Stimulated activated effector memory CD8-positive, alpha-beta T cell treated with anti-CD3 and anti-CD28 coated beads, Interleukin-12 subunit alpha, Interleukin-12 subunit beta, amount 100 ng/mL, for 72 hours (primary cell): ENCODE results near the gene C8G.

Experiments used
- ATAC-seq: fragments of 150-1000 bp; cut with Tn5 transposase; 2 replicates; pipeline ENCODE4 v1.10.0; 2021
- DNase-seq, 2 donors: peaks; one replicate each; pipeline ENCODE4 v3.0.0; 2021 to 2022; ENCODE audit warnings: low spot score in 2 of 2
- H3K27ac Mint-ChIP-seq: one replicate; pipeline ENCODE4 v1.8.0; 2022; ENCODE audit warnings: mild to moderate bottlenecking, mixed read lengths
- H3K36me3 Mint-ChIP-seq: one replicate; pipeline ENCODE4 v1.8.0; 2022; ENCODE audit warnings: mild to moderate bottlenecking, mixed read lengths
- H3K4me1 Mint-ChIP-seq: one replicate; pipeline ENCODE4 v1.8.0; 2022; ENCODE audit warnings: mixed read lengths
- H3K4me3 Mint-ChIP-seq: one replicate; pipeline ENCODE4 v1.8.0; 2022; ENCODE audit warnings: mild to moderate bottlenecking, mixed read lengths
- H3K9me3 Mint-ChIP-seq: one replicate; pipeline ENCODE4 v1.8.0; 2022; ENCODE audit warnings: mixed read lengths

The C8G gene

GRCh38 chr9:136952876-136953770 lies 8.1 kb downstream of the C8G start:
- Mint-ChIP-seq H3K4me3 (no peak overlapping the region), H3K36me3 (no peaks in the 10 kb centered on the region), H3K9me3 (peaks cover 5% of the 10 kb centered on the region), H3K4me1 (peaks cover 34% of the 10 kb centered on the region), H3K27ac (no peak overlapping the region)
- no peak for ATAC-seq
- DNase-seq: no peak

- Mint-ChIP-seq H3K4me3 (no peak overlapping the region), H3K27ac (no peak overlapping the region), H3K4me1 (peaks cover 41% of the 10 kb centered on the region), H3K9me3 (peaks cover 5% of the 10 kb centered on the region), H3K36me3 (no peaks in the 10 kb centered on the region)
- DNase-seq (no peak), ATAC-seq (no peak)
Observed at GRCh38 chr9:136953771-136954269, 8.8 kb downstream of the C8G start.

- Mint-ChIP-seq H3K36me3 (no peaks in the 10 kb centered on the region), H3K9me3 (peaks cover 5% of the 10 kb centered on the region), H3K4me1 (peaks cover 48% of the 10 kb centered on the region), H3K4me3 (no peak overlapping the region), H3K27ac (no peak overlapping the region)
- ATAC-seq (no peak), DNase-seq (no peak)
Observed at GRCh38 chr9:136954270-136955083, 9.4 kb downstream of the C8G start.

GRCh38 chr9:136955202-136955942 lies 10.3 kb downstream of the C8G start:
- peaks cover 5% of the 10 kb centered on the region for H3K9me3 Mint-ChIP-seq
- H3K36me3 Mint-ChIP-seq: no peaks in the 10 kb centered on the region
- no peak overlapping the region for H3K27ac Mint-ChIP-seq
- DNase-seq (no peak), ATAC-seq (no peak)
- H3K4me3 Mint-ChIP-seq: no peak overlapping the region
- peaks cover 49% of the 10 kb centered on the region for H3K4me1 Mint-ChIP-seq

- Mint-ChIP-seq H3K36me3 (no peaks in the 10 kb centered on the region), H3K4me1 (peaks cover 54% of the 10 kb centered on the region), H3K4me3 (no peak overlapping the region), H3K27ac (no peak overlapping the region), H3K9me3 (peaks cover 5% of the 10 kb centered on the region)
- DNase-seq (no peak), ATAC-seq (no peak)
Observed at GRCh38 chr9:136955943-136956335, 10.9 kb downstream of the C8G start.

- DNase-seq (no peak), ATAC-seq (no peak)
- Mint-ChIP-seq H3K36me3 (no peaks in the 10 kb centered on the region), H3K9me3 (peaks cover 5% of the 10 kb centered on the region), H3K4me1 (peaks cover 55% of the 10 kb centered on the region), H3K4me3 (no peak overlapping the region), H3K27ac (no peak overlapping the region)
Observed at GRCh38 chr9:136956604-136957003, 11.6 kb downstream of the C8G start.

GRCh38 chr9:136957461-136957860 lies 12.4 kb downstream of the C8G start:
- H3K27ac Mint-ChIP-seq: no peak overlapping the region
- no peak overlapping the region for H3K4me3 Mint-ChIP-seq

GRCh38 chr9:136957901-136958300 lies 12.9 kb downstream of the C8G start:
- H3K36me3 Mint-ChIP-seq: no peaks in the 10 kb centered on the region
- peaks cover 59% of the 10 kb centered on the region for H3K4me1 Mint-ChIP-seq
- peaks cover 5% of the 10 kb centered on the region for H3K9me3 Mint-ChIP-seq
- no peak for ATAC-seq
- DNase-seq: no peak
- peak overlapping the region; percentile 43 for H3K27ac Mint-ChIP-seq
- H3K4me3 Mint-ChIP-seq: no peak overlapping the region

More at GRCh38 chr9:136957461-136957860, 12.4 kb downstream of the C8G start:
- Mint-ChIP-seq H3K36me3 (no peaks in the 10 kb centered on the region), H3K4me1 (peaks cover 55% of the 10 kb centered on the region), H3K9me3 (peaks cover 5% of the 10 kb centered on the region)
- ATAC-seq (no peak), DNase-seq (no peak)

- peak overlapping the region; percentile 43 for H3K27ac Mint-ChIP-seq
- peaks cover 5% of the 10 kb centered on the region for H3K9me3 Mint-ChIP-seq
- peaks cover 65% of the 10 kb centered on the region for H3K4me1 Mint-ChIP-seq
- H3K36me3 Mint-ChIP-seq: no peaks in the 10 kb centered on the region
- H3K4me3 Mint-ChIP-seq: no peak overlapping the region
- DNase-seq (no peak), ATAC-seq (no peak)
Observed at GRCh38 chr9:136958473-136958872, 13.4 kb downstream of the C8G start.

GRCh38 chr9:136958898-136959850 lies 14.1 kb downstream of the C8G start:
- Mint-ChIP-seq H3K4me3 (no peak overlapping the region), H3K36me3 (no peaks in the 10 kb centered on the region), H3K27ac (peak overlapping the region; percentile 84), H3K4me1 (peaks cover 66% of the 10 kb centered on the region), H3K9me3 (peaks cover 5% of the 10 kb centered on the region)
- no peak for ATAC-seq
- DNase-seq: no peak

GRCh38 chr9:136960212-136960937 lies 15.3 kb downstream of the C8G start:
- Mint-ChIP-seq H3K27ac (peak overlapping the region; percentile 84), H3K36me3 (no peaks in the 10 kb centered on the region), H3K4me1 (peaks cover 66% of the 10 kb centered on the region), H3K4me3 (no peak overlapping the region), H3K9me3 (peaks cover 5% of the 10 kb centered on the region)
- DNase-seq (no peak), ATAC-seq (no peak)

- DNase-seq (no peak), ATAC-seq (no peak)
- Mint-ChIP-seq H3K27ac (peak overlapping the region; percentile 14), H3K9me3 (peaks cover 5% of the 10 kb centered on the region), H3K4me3 (no peak overlapping the region), H3K36me3 (no peaks in the 10 kb centered on the region), H3K4me1 (peaks cover 69% of the 10 kb centered on the region)
Observed at GRCh38 chr9:136960938-136961275, 15.9 kb downstream of the C8G start.

- H3K27ac Mint-ChIP-seq: peak overlapping the region; percentile 54
- DNase-seq (no peak), ATAC-seq (no peak)
- no peak overlapping the region for H3K4me3 Mint-ChIP-seq
- H3K9me3 Mint-ChIP-seq: peaks cover 4% of the 10 kb centered on the region
- H3K4me1 Mint-ChIP-seq: peaks cover 70% of the 10 kb centered on the region
- H3K36me3 Mint-ChIP-seq: no peaks in the 10 kb centered on the region
Observed at GRCh38 chr9:136961279-136962065, 16.4 kb downstream of the C8G start.
